HG03025 (cell line): Measurements from ENCODE around the gene FKBP10.
"Not testable (repeated sequence)": the region's sequence is repeated elsewhere in the genome, so short reads cannot be mapped to it uniquely, and the experiment has no call there.

Experiments
- ATAC-seq: cut with Tn5 transposase; IDR thresholded peaks from one replicate; pipeline ENCODE4 v1.9.1; 2021; ENCODE audit warnings: mild to moderate bottlenecking, moderate library complexity; ENCODE audit not compliant: unreplicated experiment, low FRiP score

FKBP10 gene, protein sequence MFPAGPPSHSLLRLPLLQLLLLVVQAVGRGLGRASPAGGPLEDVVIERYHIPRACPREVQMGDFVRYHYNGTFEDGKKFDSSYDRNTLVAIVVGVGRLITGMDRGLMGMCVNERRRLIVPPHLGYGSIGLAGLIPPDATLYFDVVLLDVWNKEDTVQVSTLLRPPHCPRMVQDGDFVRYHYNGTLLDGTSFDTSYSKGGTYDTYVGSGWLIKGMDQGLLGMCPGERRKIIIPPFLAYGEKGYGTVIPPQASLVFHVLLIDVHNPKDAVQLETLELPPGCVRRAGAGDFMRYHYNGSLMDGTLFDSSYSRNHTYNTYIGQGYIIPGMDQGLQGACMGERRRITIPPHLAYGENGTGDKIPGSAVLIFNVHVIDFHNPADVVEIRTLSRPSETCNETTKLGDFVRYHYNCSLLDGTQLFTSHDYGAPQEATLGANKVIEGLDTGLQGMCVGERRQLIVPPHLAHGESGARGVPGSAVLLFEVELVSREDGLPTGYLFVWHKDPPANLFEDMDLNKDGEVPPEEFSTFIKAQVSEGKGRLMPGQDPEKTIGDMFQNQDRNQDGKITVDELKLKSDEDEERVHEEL

DNA sequence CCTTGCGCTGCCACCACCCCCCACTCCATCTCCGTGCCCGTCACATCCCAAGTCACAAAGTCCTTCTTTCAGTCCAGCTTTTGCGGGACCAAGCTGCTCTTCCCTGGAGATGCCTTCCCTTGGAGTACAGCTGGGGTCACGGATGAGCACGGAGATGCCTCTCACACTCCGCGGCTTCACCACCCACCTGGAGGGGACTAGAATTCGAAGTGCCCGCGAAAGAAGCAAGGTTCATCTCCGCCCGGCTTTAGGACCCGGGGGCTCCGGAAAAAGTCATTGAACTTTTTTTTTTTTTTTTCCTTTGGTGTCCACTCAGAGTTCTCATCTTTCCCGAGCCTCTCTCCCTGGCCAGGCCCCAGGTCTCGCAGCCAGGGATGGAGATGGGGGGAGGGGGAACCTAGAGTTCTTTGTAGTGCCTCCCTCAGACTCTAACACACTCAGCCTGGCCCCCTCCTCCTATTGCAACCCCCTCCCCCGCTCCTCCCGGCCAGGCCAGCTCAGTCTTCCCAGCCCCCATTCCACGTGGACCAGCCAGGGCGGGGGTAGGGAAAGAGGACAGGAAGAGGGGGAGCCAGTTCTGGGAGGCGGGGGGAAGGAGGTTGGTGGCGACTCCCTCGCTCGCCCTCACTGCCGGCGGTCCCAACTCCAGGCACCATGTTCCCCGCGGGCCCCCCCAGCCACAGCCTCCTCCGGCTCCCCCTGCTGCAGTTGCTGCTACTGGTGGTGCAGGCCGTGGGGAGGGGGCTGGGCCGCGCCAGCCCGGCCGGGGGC, at the start of gene FKBP10:
FKBP10 (plus strand) TSS at position 624 of the 771 bp plus-strand sequence; CDS start at position 655, 31 bp downstream.
- no peak for ATAC-seq

DNA sequence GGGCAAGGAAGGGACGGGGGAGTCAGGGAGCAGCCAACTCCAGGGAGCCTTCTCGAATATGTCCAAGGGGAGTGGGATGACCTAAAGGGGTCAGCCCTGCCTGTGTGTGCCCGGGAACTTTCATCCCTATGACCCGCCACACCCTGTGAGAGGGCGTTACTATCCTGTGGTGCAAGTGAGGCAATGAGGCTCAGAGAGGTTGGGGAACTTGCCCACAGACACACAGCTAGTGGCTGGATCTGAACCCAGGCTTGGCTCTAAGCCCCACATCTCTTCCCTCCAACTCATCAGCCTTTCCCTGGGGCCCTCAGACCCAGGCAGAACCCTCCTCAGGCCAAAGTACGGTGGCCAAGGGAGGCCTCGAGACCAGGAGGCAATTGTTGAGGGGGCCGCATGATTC, 49.5 kb upstream of the FKBP10 start:
- ATAC-seq, result no peak

DNA sequence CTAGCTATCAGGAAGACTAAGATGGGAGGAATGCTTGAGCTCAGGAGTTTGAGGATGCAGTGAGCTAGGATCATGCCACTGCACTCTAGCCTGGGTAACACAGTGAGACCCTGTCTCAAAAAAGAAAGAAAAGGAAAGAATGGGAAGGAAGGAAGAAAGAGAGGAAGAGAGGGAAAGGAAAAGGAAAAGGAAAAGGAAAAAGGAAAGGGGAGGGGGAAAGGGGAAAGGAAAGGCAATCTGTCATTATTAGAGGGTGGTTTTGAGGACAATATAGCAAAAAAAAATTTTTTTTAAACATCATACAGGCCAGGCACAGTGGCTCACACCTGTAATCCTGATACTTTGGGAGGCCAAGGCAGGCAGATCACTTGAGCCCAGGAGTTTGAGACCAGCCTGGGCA, 46.7 kb upstream of the FKBP10 start:
- no peak for ATAC-seq

DNA sequence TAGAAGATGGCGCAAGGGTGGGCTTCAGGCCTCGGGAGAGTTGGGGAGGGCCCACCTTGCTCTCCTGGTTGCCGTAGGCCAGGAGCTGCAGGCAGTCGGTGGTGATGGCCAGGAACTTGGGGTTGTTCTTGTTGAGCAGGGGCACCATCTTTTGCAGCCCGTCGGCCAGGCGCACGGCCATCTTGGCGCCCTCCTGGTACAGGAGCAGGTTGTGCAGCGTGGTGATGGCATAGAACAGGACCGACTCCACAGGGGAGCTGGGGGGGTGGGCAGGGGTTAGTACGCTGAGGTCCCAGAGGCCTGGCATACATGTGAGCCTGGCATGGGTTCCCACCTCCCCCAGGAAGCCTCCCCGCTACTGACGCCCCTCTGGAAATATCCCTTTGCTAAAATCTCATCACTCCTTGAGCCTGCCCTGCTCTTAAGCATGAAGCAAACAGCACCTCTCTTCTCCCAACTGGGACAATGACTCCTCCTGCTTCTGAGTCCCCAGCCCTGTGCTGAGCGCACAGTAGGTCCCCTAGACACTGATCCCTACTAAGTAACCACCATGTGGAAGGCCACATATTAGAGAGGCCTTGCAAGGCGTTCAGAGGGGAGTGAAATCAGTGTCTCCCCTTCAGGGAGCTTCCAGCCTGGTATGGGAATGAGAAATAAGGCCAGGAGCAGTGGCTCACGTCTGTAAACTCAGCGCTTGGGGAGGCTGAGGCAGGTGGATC, 45.3 kb upstream of the FKBP10 start:
- ATAC-seq, result no peak

- ATAC-seq, result no peak
Observed at GRCh38 chr17:41768682-41769288, 44.0 kb upstream of the FKBP10 start.

GRCh38 chr17:41769346-41769862, 43.4 kb upstream of the FKBP10 start:
- no peak for ATAC-seq

GRCh38 chr17:41769985-41770384, 42.8 kb upstream of the FKBP10 start:
- ATAC-seq, result no peak

GRCh38 chr17:41771389-41772206, 41.2 kb upstream of the FKBP10 start:
- ATAC-seq, result no peak

DNA sequence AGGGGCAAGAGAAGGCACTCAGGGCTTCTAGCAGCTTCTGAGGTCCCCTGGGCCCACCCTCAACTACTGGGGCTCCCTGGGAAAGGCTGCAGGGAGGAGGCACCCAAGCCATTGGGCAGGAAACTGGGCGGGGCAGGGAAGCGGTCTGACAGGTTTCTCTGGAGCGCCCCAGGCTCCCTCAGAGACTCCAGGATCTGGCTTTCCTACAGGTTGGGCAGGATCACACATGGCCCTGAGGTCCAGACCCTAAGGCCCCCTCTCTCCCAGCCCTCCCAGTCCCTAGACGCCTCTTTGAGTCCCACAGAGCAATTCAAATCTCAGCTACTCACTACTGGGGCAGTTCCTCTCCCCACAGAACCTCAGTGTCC, 40.6 kb upstream of the FKBP10 start:
- no peak for ATAC-seq

DNA sequence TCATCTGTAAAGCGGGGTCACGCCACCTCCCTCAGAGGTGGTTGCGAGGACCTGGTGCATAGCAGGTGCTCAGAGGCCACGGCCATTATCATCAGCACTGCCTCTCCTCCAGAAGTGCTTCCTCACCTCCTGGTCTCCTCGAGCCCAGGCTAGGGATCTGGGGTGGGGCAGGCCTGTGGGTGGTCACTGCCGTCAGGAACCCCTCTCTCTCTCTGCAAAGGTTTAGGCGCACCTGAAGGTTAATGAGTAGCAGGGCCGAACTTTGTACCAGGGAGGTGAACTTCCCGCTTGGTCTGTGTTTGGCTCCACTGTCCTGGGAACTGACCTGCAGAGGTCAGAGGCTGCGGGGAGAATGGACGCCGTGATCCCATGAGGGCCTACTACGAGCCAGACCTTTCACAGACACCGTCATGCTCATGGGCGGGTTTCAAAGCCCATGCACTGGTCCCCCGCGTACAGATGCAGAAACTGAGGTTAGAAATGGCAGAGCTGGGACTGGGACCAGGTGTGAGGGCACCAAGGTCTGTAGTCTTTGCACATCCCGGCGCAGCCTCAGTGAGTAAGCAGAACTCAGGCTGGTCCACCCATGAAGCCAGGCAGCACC, 40.1 kb upstream of the FKBP10 start:
- ATAC-seq, result no peak

DNA sequence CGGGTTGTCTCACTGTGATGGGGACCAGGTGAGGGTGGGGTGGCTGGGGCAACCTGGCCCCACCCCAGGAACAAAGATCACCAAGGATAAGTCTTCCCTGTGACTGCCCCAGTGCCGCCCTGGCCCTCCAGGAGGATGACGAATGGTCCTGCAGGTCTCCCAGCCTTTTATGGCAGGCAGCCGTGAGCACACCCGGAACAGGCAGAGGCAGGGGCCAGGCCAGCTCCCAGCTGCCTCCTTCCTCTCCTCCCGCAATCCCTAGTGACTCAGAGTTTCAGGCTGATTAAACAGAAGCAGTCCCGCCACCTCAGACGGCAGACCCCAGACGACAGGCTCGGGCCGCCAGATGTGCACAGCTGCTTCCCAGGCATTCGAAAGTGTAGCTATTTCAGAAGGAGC, 39.6 kb upstream of the FKBP10 start:
- ATAC-seq, result no peak

DNA sequence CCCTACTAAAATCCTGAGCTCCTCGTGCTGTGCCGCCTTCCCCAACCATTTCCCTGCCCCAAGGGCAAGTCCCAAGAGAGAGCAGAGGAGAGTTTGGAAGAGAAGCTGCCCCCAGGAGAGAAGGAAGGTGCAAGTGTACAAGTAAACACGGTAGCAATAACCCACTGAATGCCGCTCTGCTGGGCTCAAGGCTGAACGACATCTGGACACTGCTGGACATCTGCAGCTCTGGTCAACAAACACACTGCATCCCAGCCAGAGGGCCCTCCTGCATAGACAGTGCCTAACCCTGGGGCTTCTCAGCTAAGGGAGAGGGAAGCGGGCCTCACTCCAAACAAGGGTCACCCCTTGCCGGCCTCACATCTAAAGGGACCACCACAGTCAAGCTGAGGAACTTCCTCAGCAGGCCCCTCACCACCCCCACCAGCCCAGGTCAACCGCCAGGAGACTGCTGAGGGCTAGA, 39.0 kb upstream of the FKBP10 start:
- no peak for ATAC-seq

- ATAC-seq, result no peak
Observed at GRCh38 chr17:41775394-41776226, 37.2 kb upstream of the FKBP10 start.

DNA sequence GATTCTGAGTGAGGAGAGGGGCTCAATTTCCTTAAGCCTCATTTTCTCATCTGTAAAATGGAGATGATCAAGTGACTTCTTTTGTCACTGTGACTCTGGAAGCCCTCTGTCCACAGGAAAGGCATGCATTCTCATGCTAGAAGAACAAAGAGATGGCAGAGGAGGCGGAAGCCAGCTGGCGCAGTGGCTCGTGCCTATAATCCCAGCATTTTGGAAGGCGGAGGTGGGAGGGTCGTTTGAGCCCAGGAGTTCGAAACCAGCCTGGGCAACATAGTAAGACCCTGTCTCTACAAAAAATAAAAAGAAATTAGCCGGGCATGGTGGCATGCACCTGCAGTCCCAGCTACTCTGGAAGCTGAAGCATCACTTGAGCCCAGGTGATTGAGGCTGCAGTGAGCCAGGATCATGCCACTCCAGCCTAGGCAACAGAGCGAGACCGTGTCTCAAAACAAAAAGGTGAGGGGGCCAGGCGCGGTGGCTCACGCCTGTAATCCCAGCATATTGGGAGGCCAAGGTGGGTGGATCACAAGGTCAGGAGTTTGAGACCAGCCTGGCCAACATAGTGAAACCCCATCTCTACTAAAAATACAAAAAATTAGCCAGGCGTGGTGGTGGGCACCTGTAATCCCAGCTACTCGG, 36.4 kb upstream of the FKBP10 start:
- not testable (repeated sequence) for ATAC-seq

DNA sequence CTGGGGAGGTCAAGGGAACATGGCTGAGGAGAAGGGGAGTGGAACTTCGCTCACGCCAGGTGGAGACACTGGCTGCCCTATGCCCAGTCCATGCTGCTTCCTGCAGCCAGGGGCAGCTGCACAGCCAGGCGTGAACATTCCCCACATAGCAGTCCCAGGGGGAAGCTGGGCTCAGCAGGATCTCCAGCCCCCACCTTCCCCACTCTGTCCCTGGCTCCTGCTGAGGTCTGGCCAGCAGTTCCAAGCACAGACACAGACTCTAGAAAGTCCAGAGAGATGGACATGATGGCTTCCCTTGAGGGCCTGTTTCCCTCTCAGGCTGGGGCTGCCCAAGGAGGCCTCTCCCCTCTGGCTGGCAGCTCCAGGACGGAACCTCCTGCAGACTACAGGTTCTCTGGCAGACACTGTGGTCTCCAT, 35.6 kb upstream of the FKBP10 start:
- ATAC-seq, result no peak

DNA sequence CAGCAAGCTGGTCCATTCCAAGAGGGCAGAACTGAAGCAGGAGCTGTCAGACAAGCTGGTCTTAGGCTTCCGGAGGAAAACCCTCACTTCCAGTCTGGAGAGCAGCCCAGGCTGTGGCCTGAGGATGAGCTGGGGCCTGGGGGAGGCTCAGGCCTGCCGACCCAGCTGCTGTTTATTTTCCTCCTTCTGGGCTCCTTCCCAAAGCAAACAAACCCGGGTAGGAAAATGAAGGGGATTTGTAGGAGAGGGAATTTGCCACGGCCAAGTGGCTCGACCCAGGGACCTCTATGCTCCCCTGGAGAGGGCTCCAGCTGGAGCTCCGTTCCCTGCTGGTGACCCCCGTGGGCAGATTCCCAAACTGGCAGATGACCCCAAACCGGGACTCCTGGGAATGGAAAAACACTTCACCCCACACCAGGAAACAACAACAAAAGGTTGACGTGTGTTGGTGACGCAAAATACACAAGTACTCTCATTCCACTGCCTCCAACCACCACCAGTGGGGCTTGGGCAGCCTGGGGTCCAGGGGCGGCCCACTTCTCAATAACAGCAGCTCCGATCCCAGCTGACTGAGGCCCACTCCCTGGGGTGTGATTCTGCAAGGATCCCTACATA, 35.1 kb upstream of the FKBP10 start:
- no peak for ATAC-seq

DNA sequence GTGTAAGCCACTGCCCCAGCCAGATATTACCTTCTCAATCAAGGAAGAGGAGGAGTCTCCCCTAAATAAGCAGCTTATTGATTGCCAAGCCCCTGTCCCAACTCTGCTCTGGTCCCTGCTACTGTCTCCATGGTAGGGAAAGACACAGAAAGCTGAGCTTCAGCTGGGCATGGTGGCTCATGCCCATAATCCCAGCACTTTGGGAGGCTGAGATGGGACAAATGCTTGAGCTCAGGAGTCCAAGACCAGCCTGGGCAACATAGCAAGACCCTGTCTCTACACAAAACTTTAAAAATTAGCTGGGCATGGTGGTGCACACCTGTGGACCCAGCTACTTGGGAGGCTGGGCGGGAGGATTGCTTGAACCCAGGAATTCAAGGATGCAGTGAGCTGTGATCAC, 32.9 kb upstream of the FKBP10 start:
- no peak for ATAC-seq
